ENCODE data around the gene ASAP2.

DNA sequence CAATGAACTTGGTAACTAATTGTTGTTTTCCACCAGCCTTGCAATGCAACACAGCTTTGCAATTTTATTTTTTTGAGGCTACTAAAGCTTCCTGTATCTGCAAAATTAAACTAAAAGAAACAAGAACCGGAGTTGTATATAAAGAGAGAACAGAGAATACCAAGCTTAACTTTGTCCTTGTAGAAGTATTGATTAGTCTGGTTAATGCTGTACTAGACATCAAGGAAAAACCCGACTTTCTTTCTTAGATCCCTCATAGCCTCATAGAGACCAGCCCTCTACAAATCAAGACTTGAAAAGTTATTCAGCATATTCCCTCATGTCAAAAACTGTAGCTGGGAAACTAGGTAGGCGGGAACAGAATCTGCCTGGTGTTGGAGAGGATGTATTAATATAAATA, 1.7 kb upstream of the ASAP2 start:
- TF ChIP-seq POLR2AphosphoS5 (IDR thresholded peaks at IDR 0.05) (no peak), CTCF (IDR thresholded peaks at IDR 0.05) (no peak)
